Breast epithelium (tissue), 4 donors: Measurements from ENCODE around the gene DAB1. TPM values are rescaled to one million over a fixed set of nuclear protein-coding genes. Genes with fewer than 3 reads are reported as not detected.

Experiments
- DNase-seq, 2 donors: peaks; one replicate each; pipeline ENCODE4 v3.0.0-alpha.2; 2019; ENCODE audit warnings: low spot score in 2 of 2
- H3K27ac ChIP-seq, 2 donors: fragments of 200-600 bp; sonication (generic) in 1 of 2; one replicate each; pipeline ENCODE4 v1.5.1; 2016 to 2019; ENCODE audit warnings: mild to moderate bottlenecking in 1 of 2
- H3K27me3 ChIP-seq, 2 donors: fragments of 200-600 bp; sonication (generic) in 1 of 2; one replicate each; pipeline versions ENCODE4 v1.5.1 to v1.6.0; 2017 to 2019; ENCODE audit warnings: control low read depth in 1 of 2, mild to moderate bottlenecking in 1 of 2
- H3K36me3 ChIP-seq: fragments of 200-600 bp; one replicate; pipeline ENCODE4 v1.5.1; 2019
- H3K4me1 ChIP-seq, 2 donors: fragments of 200-600 bp; sonication (generic); one replicate each; pipeline ENCODE4 v1.5.1; 2016 to 2019; ENCODE audit warnings: control low read depth in 1 of 2
- H3K4me3 ChIP-seq, 3 donors: fragments of 200-600 bp; sonication (generic); 1 replicate in 2 of 3; 2 replicates in 1 of 3; pipeline ENCODE4 v1.5.1; 2016 to 2019; ENCODE audit warnings: mild to moderate bottlenecking in 3 of 3, moderate library complexity in 2 of 3
- H3K9me3 ChIP-seq, 2 donors: fragments of 200-600 bp; sonication (generic) in 1 of 2; one replicate each; pipeline ENCODE4 v1.5.1; 2016 to 2019; ENCODE audit warnings: control low read depth in 1 of 2
- POLR2A ChIP-seq: fragments of 450-650 bp; IDR thresholded peaks from one replicate; pipeline ENCODE4 v1.6.1; 2016; ENCODE audit warnings: antibody characterized with exemption, mild to moderate bottlenecking, moderate library complexity
- POLR2AphosphoS5 ChIP-seq, 3 donors: sonication (generic); formaldehyde crosslinking; IDR thresholded peaks; one replicate each; pipeline ENCODE4 v1.6.1; 2017; ENCODE audit warnings: antibody characterized with exemption in 3 of 3
- intact Hi-C: fragments of 100-400 bp; cut with DNase I; formaldehyde crosslinking; loops from one replicate; pipeline ENCODE4 v1.15.1; 2023; ENCODE audit warnings: low total_unique reads
- total RNA-seq, 3 donors: library from RNA; depleted of rRNA; stranded (reverse); fragments of >200 nt; gene quantifications; one replicate each; pipeline ENCODE4 v1.1.0, GENCODE V29; 2016
- TF ChIP-seq, protein P1 (sequence below), 3 donors: fragments of 450-650 bp; IDR thresholded peaks; one replicate each; pipeline ENCODE4 v1.5.1; 2016 to 2017; ENCODE audit warnings: antibody characterized with exemption in 3 of 3, mild to moderate bottlenecking in 3 of 3, moderate library complexity in 3 of 3

Gene DAB1
- total RNA-seq, 3 donors from 2014 or later: 0.48 to 0.66 (median 0.59) TPM

DNA sequence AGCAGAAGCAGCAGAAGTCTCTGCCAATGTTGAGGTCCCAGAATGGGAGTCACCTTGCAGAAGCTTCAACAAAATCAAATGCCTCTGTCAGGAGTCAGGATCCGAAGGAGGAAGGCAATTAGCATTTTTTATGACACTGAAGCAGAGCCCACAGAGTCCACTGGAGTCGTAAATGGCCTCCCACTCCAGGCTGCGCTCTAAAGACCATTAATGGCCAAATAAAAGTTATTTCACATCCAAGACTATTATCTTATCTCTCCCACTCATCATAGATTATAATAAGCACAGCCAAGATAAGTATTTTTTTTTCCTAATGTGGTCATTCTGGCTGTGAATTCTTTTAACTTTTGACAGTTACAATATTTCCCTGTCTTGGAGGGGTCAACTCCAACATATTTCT lies 267.0 kb downstream of the DAB1 start:
- Histone ChIP-seq H3K27ac (no peak overlapping the region), H3K4me3 (no peak overlapping the region), H3K27me3 (no peaks in the 10 kb centered on the region), H3K9me3 (no peaks in the 10 kb centered on the region), H3K36me3 (no peaks in the 10 kb centered on the region), H3K4me1 (no peaks in the 10 kb centered on the region)
- TF ChIP-seq POLR2A (no peak), POLR2AphosphoS5 (IDR thresholded peaks at IDR 0.05) (no peak)
- TF ChIP-seq, protein P1, sequence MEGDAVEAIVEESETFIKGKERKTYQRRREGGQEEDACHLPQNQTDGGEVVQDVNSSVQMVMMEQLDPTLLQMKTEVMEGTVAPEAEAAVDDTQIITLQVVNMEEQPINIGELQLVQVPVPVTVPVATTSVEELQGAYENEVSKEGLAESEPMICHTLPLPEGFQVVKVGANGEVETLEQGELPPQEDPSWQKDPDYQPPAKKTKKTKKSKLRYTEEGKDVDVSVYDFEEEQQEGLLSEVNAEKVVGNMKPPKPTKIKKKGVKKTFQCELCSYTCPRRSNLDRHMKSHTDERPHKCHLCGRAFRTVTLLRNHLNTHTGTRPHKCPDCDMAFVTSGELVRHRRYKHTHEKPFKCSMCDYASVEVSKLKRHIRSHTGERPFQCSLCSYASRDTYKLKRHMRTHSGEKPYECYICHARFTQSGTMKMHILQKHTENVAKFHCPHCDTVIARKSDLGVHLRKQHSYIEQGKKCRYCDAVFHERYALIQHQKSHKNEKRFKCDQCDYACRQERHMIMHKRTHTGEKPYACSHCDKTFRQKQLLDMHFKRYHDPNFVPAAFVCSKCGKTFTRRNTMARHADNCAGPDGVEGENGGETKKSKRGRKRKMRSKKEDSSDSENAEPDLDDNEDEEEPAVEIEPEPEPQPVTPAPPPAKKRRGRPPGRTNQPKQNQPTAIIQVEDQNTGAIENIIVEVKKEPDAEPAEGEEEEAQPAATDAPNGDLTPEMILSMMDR (IDR thresholded peaks at IDR 0.05): no peak
- no peak for DNase-seq
- intact Hi-C loops: no loop called here

DNA sequence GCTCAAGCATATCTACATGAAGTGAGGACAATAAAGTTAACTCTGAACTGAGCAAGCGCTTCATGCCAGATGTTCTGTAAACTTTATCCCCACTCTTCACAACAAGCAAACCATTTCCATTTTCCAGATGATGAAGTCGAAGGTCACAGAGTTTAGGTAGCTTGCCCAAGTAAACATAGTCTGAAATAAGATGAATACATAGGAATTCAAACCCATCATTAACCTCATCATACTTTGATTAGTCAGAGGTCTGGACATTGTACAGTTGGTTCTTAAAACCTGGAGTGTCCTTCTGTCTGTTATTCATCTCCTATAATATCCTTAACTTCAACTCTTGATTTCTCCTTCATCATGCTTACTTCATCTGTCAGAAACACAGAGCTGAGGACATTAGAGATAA lies 277.8 kb downstream of the DAB1 start:
- no peak overlapping the region for H3K4me3 ChIP-seq
- no peak overlapping the region for H3K27ac ChIP-seq
- H3K9me3 ChIP-seq: no peaks in the 10 kb centered on the region
- H3K36me3 ChIP-seq: no peaks in the 10 kb centered on the region
- H3K4me1 ChIP-seq: no peaks in the 10 kb centered on the region
- H3K27me3 ChIP-seq: no peaks in the 10 kb centered on the region
- intact Hi-C loops: no loop called here
- no peak for DNase-seq
- no peak for TF ChIP-seq POLR2AphosphoS5 (IDR thresholded peaks at IDR 0.05)
- no peak for TF ChIP-seq POLR2A
- TF ChIP-seq, protein P1 (IDR thresholded peaks at IDR 0.05): no peak

DNA sequence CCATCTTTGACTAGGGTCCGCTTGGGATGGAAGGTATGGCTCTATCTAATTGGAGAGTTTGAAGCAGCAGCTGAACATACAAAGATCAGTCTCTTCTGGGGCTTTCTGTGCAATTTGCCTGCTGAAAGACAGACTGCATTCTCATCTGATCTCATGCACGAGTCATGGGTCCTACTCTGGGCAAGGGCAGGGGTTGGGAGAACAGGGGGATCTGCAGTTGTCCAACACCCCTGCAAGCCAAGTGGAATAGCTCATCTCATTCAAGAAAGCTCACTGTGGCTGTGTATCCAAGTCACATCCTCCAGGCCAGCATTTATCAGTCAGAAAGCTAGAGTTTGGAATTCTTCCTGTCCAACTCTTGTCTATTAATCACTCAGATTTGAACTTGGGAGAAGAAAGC lies 280.9 kb downstream of the DAB1 start:
- H3K27me3 ChIP-seq: no peaks in the 10 kb centered on the region
- TF ChIP-seq, protein P1 (IDR thresholded peaks at IDR 0.05): no peak
- TF ChIP-seq POLR2AphosphoS5 (IDR thresholded peaks at IDR 0.05) (no peak), POLR2A (no peak)
- H3K9me3 ChIP-seq: no peaks in the 10 kb centered on the region
- DNase-seq: no peak
- no peaks in the 10 kb centered on the region for H3K36me3 ChIP-seq
- intact Hi-C loops: no loop called here
- no peak overlapping the region for H3K27ac ChIP-seq
- H3K4me3 ChIP-seq: no peak overlapping the region
- H3K4me1 ChIP-seq: no peaks in the 10 kb centered on the region

DNA sequence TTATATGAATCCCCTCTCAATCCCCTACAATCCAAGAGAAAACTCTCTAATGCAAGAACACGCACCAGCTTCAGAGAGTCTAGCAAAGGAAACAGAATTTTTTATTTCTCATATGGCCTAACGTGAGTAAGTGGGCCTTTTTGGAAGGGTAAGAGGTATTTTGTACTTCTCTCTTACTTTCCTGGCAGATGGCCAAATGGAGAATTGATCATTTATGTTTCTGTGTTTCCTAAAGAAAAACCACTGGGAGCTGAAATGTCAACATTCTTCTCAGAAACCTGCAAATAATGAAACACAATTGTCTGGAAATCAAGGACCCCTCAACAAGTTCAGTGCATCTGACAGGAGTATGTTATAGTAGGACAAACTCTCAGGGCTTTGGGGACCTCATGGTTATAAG lies 281.7 kb downstream of the DAB1 start:
- H3K4me1 ChIP-seq: no peaks in the 10 kb centered on the region
- H3K9me3 ChIP-seq: no peaks in the 10 kb centered on the region
- DNase-seq: no peak
- intact Hi-C loops: no loop called here
- no peak overlapping the region for H3K4me3 ChIP-seq
- TF ChIP-seq POLR2AphosphoS5 (IDR thresholded peaks at IDR 0.05) (no peak), POLR2A (no peak)
- TF ChIP-seq, protein P1 (IDR thresholded peaks at IDR 0.05): no peak
- H3K27ac ChIP-seq: no peak overlapping the region
- H3K27me3 ChIP-seq: no peaks in the 10 kb centered on the region
- no peaks in the 10 kb centered on the region for H3K36me3 ChIP-seq

DNA sequence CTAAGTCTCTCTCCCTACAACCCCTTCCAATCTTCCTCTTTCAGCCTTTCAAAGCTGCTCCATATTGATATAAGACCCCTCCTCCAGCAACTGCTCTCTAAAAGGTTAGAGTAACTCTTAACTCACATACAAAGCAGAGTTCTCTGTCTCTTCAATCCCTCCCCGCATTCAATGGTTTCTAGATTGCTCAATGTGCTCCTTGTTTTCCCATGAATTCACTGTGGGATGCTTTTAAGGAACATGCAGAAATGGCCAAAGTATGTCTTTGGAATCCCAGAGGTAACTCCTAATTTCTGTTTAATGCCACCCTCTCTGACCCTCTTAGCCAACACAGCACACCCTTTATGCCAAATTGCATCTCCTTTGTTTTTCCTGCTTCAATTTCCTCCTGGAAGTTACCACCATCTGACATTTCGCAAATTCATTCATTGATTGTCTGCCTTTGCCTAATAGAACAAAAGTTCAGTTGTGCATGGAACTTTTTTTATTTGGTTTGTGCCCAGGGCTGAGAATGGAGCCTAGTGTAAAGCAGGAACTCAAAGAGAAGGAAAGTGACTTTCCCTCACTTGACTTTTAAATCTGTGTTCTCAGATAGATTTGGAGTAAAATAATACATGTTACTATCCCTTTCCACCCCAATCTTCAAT lies 285.3 kb downstream of the DAB1 start:
- no peak overlapping the region for H3K27ac ChIP-seq
- intact Hi-C loops: no loop called here
- DNase-seq: no peak
- H3K9me3 ChIP-seq: no peaks in the 10 kb centered on the region
- TF ChIP-seq POLR2A: no peak
- TF ChIP-seq POLR2AphosphoS5 (IDR thresholded peaks at IDR 0.05): no peak
- TF ChIP-seq, protein P1 (IDR thresholded peaks at IDR 0.05): no peak
- no peak overlapping the region for H3K4me3 ChIP-seq
- no peaks in the 10 kb centered on the region for H3K4me1 ChIP-seq
- no peaks in the 10 kb centered on the region for H3K36me3 ChIP-seq
- no peaks in the 10 kb centered on the region for H3K27me3 ChIP-seq
